ENCODE results near the gene ATP6V1E1.

ATP6V1E1 gene

GRCh38 chr22:17583151-17583550 lies 45.4 kb downstream of the ATP6V1E1 start:
- Histone ChIP-seq H3K9me3 (ENCODE audit: insufficient read depth, low read depth, low read length) (no peaks in the 10 kb centered on the region), H2AFZ (ENCODE audit: low read length) (no peak overlapping the region), H3K79me2 (ENCODE audit: insufficient read depth, low read length) (no peaks in the 10 kb centered on the region), H3F3A (ENCODE audit: low read depth) (no peaks in the 10 kb centered on the region), H3K4me2 (ENCODE audit: low read depth, low read length, poor library complexity, severe bottlenecking) (no peak overlapping the region), H3K36me3 (ENCODE audit: insufficient read depth, low read length) (no peaks in the 10 kb centered on the region), H3K4me1 (ENCODE audit: insufficient read depth, low read length, poor library complexity, severe bottlenecking) (no peaks in the 10 kb centered on the region), H4K20me1 (ENCODE audit: insufficient read depth, low read length, poor library complexity, severe bottlenecking) (no peaks in the 10 kb centered on the region), H3K9me2 (replicated peaks; ENCODE audit: low read depth, low read length) (no peaks in the 10 kb centered on the region), H3K9ac (ENCODE audit: low read depth, low read length, poor library complexity, severe bottlenecking) (no peak overlapping the region), H3K27me3 (ENCODE audit: insufficient read depth, low read length, poor library complexity, severe bottlenecking) (no peaks in the 10 kb centered on the region), H3K4me3 (ENCODE audit: low read length, poor library complexity, severe bottlenecking) (no peak overlapping the region)
- TF ChIP-seq CTCF (conservative IDR thresholded peaks at IDR 0.05; ENCODE audit: low read length) (no peak), EZH2phosphoT487 (IDR thresholded peaks at IDR 0.05; ENCODE audit: borderline replicate concordance) (no peak)

GRCh38 chr22:17581631-17582030 lies 46.9 kb downstream of the ATP6V1E1 start:
- H4K20me1 ChIP-seq (ENCODE audit: insufficient read depth, low read length, poor library complexity, severe bottlenecking): no peaks in the 10 kb centered on the region
- no peak overlapping the region for H2AFZ ChIP-seq (ENCODE audit: low read length)
- H3K79me2 ChIP-seq (ENCODE audit: insufficient read depth, low read length): no peaks in the 10 kb centered on the region
- H3K36me3 ChIP-seq (ENCODE audit: insufficient read depth, low read length): no peaks in the 10 kb centered on the region
- H3K9ac ChIP-seq (ENCODE audit: low read depth, low read length, poor library complexity, severe bottlenecking): no peak overlapping the region
- no peak for TF ChIP-seq EZH2phosphoT487 (IDR thresholded peaks at IDR 0.05; ENCODE audit: borderline replicate concordance)
- TF ChIP-seq CTCF (conservative IDR thresholded peaks at IDR 0.05; ENCODE audit: low read length): no peak
- no peaks in the 10 kb centered on the region for H3K27me3 ChIP-seq (ENCODE audit: insufficient read depth, low read length, poor library complexity, severe bottlenecking)
- H3K9me2 ChIP-seq (replicated peaks; ENCODE audit: low read depth, low read length): no peaks in the 10 kb centered on the region
- no peaks in the 10 kb centered on the region for H3F3A ChIP-seq (ENCODE audit: low read depth)
- H3K9me3 ChIP-seq (ENCODE audit: insufficient read depth, low read depth, low read length): no peaks in the 10 kb centered on the region
- no peak overlapping the region for H3K4me3 ChIP-seq (ENCODE audit: low read length, poor library complexity, severe bottlenecking)
- H3K4me1 ChIP-seq (ENCODE audit: insufficient read depth, low read length, poor library complexity, severe bottlenecking): no peaks in the 10 kb centered on the region
- H3K4me2 ChIP-seq (ENCODE audit: low read depth, low read length, poor library complexity, severe bottlenecking): no peak overlapping the region

GRCh38 chr22:17581056-17581455 lies 47.5 kb downstream of the ATP6V1E1 start:
- Histone ChIP-seq H3K9me2 (replicated peaks; ENCODE audit: low read depth, low read length) (no peaks in the 10 kb centered on the region), H4K20me1 (ENCODE audit: insufficient read depth, low read length, poor library complexity, severe bottlenecking) (no peaks in the 10 kb centered on the region), H3K4me1 (ENCODE audit: insufficient read depth, low read length, poor library complexity, severe bottlenecking) (no peaks in the 10 kb centered on the region), H3K4me2 (ENCODE audit: low read depth, low read length, poor library complexity, severe bottlenecking) (no peak overlapping the region), H2AFZ (ENCODE audit: low read length) (no peak overlapping the region), H3K9me3 (ENCODE audit: insufficient read depth, low read depth, low read length) (no peaks in the 10 kb centered on the region), H3K79me2 (ENCODE audit: insufficient read depth, low read length) (no peaks in the 10 kb centered on the region), H3F3A (ENCODE audit: low read depth) (no peaks in the 10 kb centered on the region), H3K27me3 (ENCODE audit: insufficient read depth, low read length, poor library complexity, severe bottlenecking) (no peaks in the 10 kb centered on the region), H3K9ac (ENCODE audit: low read depth, low read length, poor library complexity, severe bottlenecking) (no peak overlapping the region), H3K4me3 (ENCODE audit: low read length, poor library complexity, severe bottlenecking) (no peak overlapping the region), H3K36me3 (ENCODE audit: insufficient read depth, low read length) (no peaks in the 10 kb centered on the region)
- no peak for TF ChIP-seq EZH2phosphoT487 (IDR thresholded peaks at IDR 0.05; ENCODE audit: borderline replicate concordance)
- no peak for TF ChIP-seq CTCF (conservative IDR thresholded peaks at IDR 0.05; ENCODE audit: low read length)

All from Loucy (cell line).